DMS153 (cell line): ENCODE data around the gene ADRM1.

Experiments used
- DNase-seq: peaks from one replicate; lab custom pipeline; 2025; lab: John Stamatoyannopoulos, UW

Gene ADRM1

GRCh38 chr20:62280303-62280702 is 22.5 kb upstream of the ADRM1 start:
- DNase-seq, result no peak

GRCh38 chr20:62281161-62281933 is 21.4 kb upstream of the ADRM1 start:
- DNase-seq, result no peak

- DNase-seq, result no peak
Observed at GRCh38 chr20:62282103-62282502, 20.7 kb upstream of the ADRM1 start.

DNA sequence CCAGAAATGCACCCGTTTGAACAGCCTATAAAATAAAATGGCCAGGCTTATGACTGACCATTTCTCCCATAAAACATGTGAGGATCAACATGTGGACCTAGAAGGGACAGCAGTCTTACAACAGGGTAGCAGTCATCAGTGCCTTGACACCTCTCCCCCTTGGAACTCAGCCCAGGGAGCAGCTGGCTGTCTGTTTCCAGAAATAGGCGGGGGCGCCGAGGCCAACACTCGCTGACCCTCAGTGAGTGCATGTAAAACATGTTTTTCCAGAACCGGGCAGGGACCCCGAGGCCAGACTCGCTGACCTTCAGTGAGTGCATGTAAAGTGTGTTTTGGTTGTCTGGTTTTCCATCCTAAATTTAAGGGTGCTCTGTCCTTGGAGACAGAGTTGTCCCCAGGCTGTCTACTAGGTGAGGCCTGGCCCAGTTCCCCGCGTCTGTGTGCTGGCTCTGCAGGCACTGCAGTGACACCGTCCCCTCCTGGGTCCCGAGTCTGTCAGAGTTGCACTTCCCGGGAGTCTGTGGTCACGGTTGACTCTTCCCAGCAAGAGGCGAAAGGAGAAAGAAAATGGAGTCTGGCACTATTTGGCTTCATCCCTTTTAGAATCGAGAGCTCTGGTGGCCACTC is 19.8 kb upstream of the ADRM1 start:
- DNase-seq, result no peak

GRCh38 chr20:62284448-62284847 is 18.3 kb upstream of the ADRM1 start:
- DNase-seq, result no peak

DNA sequence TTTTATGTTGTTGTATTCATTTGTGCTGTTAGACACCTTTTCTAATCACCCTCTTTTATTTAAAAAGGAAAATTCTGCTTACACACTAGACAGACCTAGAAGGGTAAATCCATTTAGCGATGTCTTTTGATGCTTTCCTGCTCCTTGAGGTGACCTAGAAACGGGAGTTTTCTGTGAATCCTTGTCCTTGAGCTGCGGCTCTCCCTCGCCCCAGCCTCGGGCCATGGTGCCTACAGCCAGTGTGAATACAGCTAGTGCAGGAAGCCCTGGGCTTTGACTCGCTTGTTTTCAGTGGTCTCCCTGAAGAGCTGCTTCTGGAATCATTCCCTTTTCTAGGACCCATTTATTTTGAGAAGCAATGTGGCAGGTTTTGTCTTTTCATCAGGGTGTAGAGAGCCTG is 17.6 kb upstream of the ADRM1 start:
- DNase-seq, result no peak

DNA sequence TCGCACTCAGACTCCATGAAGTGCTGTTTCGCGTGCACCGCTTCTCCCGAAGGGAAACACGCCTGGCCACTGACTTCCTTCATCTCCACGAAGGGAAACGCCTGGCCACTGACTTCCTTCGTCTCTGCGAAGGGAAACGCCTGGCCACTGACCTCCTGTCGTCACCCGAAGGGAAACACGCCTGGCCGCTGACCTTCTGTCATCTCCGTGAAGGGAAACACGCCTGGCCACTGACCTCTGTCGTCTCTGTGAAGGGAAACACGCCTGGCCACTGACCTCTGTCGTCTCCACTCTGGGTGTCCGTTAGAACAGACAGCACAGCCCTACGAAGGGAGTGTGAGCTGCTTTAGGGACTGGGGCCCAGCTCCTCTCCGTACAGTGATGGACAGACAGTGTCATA is 17.1 kb upstream of the ADRM1 start:
- no peak for DNase-seq

GRCh38 chr20:62286493-62287064 is 16.2 kb upstream of the ADRM1 start:
- DNase-seq, result no peak

DNA sequence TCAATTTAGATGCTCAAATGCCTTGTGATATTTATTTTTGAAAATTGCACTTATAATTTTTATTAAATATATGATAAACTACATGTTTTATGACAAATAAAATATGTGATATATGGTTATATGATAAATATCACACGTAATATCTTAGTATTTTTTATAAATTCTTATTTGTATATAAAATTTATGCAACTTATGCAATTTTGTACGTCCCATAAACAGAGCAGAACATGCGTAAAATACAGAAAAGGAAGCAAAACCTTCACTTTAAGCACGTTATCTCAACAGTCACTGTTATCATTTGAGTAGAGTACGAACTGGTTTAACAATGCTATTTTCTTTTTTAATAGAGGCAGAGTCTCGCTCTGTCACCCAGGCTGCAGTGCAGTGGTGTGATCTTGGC is 15.7 kb upstream of the ADRM1 start:
- DNase-seq, result no peak

DNA sequence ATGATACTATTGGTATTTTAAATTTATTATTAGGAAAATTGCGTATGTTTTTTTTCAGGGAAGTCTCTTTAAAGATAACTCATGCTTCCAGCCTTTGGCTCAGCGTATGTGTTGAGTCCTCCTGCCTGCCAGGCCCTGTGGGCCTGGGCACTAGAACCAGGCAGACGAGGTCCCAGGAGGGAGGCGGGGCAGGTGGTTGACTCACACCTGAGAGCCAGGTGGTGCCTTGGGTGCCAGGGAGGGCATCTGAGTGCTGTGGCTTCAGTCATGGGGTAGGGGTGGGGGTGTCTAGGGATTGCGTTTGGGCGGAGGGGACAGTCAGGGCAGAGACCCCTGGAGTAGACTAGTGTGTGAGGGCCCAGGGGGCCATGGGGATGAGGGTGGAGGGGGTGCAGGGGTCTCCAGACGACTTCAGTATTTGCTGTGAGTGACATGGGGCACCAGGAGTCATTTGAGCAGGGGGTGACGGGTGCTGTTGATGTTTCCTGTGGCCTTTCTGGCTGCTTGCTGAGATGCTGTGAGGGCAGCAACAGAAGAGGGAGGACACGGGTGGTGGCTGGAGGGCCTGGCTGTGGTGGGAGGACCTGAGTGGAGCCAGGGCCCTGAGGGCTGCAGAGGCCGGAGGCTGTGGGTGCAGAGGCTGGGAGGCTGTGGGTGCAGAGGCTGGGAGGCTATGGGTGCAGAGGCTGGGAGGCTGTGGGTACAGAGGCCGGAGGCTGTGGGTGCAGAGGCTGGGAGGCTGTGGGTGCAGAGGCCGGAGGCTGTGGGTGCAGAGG is 14.8 kb upstream of the ADRM1 start:
- no peak for DNase-seq

- no peak for DNase-seq
Observed at GRCh38 chr20:62288535-62289105, 14.2 kb upstream of the ADRM1 start.

DNA sequence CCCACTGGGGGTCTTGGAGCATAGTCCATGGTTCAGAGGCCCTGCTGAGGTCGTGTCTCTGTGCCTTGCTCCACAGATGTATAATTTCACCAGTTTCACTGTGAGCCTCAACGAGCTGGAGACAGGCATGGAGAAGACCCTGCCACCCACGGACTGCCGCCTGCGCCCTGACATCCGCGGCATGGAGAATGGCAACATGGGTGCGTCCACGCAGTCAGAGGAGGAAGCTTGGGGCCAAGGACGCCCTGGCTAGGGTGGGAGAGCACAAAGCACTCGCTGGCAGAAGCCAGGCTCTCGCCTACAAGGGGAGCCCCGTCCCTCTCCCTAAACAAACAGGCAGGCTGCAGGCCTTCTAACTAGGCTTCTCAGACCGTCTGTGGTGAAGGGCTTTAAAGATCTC is 13.7 kb upstream of the ADRM1 start:
- DNase-seq, result no peak

DNA sequence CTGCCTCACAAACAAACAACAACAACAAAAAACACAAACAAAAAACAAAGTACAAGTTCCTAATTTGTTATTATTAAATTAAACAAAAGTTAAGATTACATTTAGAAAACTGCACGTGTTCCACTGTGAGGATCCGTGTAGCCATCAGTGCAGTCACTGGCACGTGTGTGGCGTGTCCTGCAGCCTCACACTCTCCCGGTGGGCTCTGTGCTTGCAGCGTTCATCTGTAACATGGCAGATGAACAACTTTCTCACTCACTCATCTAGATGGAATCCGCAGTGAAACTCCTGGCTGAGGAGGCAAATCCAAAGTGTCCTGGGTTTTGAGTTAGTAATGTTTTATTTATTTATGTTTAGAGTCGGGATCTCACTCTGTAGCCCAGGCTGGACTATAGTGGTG is 12.9 kb upstream of the ADRM1 start:
- no peak for DNase-seq

DNA sequence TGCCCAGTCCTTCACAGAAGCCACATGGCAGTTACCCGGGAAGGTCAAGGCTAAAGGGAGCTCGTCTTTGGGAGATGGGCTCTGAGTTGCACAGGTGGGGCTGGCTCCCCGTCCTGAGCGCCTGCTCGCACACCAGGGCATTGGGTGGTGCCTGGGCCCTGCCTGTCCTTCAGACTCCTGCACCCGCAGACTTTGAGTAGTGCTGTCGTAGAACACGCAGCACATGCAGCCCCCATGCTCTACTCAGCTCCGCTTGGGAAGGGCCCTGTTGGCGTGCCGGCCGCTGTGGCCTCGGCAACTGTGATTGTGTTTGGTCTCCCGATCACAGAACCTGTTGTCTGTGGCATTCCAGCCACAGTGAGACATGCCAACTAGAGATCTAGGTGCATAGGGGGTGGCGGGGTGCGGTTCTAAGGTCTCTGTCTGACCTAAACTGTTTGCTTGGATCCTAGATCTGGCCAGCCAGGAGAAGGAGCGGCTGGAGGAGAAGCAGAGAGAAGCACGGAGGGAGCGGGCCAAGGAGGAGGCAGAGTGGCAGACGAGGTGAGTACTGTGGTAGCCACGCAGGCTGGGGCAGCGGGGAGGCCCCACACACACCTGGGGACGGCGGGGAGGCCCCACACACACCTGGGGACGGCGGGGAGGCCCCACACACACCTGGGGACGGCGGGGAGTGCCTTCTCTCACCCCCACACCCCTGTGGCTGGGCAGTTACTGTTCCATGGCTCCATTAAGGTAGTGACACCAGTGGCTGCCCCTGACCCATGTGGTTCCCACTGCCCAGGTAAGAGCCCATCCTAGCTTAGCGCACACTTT is 11.3 kb upstream of the ADRM1 start:
- no peak for DNase-seq

- no peak for DNase-seq
Observed at GRCh38 chr20:62292108-62292507, 10.7 kb upstream of the ADRM1 start.

DNA sequence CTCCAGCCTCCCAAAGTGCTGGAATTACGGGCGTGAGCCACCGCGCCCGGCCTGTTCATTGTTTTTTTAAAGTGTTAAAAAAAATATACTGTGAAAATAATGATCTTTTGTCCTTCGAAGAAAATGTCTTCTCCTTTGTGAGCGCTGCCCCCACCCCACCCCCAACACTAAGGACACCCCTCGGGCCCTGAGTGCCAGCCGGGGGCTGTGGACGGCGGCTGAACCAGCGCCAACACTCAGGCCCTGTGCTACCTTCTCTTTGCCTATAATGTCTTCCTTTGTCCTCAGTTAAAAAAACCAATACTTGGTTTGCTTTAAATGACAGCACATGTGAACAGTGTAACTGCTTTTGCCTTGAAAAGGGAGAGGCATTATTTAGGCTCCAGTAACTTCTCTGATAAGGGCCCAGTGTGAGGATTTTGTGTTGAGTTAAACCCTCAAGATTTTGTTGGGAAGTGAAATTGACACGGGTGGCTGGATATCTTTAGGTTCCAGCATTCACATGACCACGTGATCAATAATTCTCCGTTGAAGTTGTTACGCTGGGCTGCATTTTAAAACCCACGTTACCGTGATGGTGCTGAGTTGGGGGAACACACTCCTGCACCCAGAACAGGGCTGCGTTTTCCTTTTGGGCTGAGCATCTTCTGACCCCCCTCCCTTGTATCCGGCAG is 9.5 kb upstream of the ADRM1 start:
- no peak for DNase-seq

DNA sequence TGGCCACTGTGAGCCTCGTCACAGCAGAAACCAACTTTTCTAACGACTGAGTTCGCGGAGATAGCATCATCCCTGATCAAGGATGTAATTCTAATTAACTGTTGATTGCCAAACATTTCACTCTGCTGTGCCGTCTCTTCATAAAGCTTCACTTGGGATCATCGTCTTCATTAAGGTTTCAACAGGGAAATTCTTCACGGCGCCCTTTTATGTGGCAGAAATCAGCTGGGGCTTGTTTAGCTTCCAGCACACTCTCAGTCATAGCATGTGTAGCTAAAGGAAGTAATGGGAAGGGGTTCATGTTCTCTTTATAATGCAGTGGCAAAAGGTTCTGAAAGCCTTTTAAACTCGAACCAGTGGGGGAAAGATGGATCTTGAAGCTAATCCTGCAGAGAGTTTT is 8.9 kb upstream of the ADRM1 start:
- DNase-seq, result no peak

DNA sequence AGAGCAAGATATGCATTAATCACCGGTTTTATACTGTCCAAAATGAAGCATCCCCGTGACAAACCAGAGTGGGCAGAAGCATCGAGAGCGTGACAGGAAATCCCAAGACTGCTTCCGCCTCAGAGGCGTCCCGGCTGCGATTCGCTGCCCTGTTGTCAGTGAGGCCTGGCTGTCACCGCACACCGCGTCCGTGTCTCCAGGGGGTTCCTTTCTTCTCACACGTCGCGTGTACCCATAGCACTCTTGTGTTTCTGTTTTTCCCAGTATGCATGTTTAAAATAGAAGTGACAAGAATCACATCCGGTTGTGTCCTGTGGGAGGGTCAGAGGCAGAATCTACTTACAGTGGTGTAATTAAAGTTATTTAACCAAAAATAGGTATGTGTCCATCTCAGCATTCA is 8.3 kb upstream of the ADRM1 start:
- DNase-seq, result no peak

DNA sequence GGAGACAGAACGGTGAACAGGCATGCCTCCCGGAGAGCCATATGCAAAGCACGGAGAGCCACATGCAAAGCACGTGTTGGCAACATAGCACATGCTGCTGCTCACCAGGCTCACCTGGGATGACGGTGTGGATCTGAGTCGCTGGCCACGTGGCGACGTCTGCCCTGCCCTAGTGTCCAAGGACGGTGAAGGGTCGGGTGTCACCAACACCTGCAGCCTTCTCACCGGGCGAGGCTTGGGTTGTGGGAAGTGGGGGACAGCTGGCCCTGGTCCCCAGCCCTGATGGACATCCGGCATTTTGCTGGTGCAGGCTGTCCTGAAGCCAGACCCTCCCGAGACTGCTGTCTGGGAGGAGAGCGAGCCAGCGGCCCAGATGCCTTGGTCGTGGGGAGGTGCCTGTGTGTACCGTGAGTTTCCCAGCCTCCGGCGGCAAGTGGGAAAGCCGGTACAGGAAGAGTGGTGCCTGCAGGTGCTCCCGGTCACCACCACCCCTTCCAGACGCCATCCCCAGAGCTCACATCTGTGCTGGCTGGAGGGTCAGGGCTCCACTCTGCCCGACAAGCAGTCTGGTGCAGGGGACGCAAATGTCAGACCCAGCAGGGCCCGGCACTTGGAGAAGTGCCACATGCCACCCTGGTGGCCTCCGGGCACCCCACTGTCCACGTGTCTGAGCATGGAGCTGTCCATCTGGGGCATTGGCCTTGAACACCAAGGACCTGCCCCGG is 5.9 kb upstream of the ADRM1 start:
- DNase-seq, result no peak
